ENCODE measurements around the gene SRA1. TPM values are rescaled to one million over a fixed set of nuclear protein-coding genes. Genes with fewer than 3 reads are reported as not detected.

The SRA1 gene
- total and polyA plus RNA-seq, 12 donors = 22.7 to 42.2 (median 32.5) TPM

- intact Hi-C loops (cut with DNase I) = loop anchor here in 1 of 10 donors (5.0 kb wide), 1 partner anchor 56 kb away; no protein-coding TSS in a partner anchor
- 40 to 42% methylated on average over 5 of the region's 5 CpGs for WGBS, 2 donors
- peak in 7 of 8 donors; percentile 16 to 65 (median 50) for ATAC-seq
- Histone ChIP-seq H3K27ac (peak overlapping the region in 9 of 10 donors; percentile 43 to 91 (median 77)), H3K36me3 (peaks cover 0 to 35% (median 19%) of the 10 kb centered on the region in 9 donors), H3K4me1 (peaks cover 0 to 74% (median 50%) of the 10 kb centered on the region in 9 donors), H3K4me3 (no peak overlapping the region), H3K9me3 (no peaks in the 10 kb centered on the region), H3K27me3 (no peaks in the 10 kb centered on the region)
- no peak for TF ChIP-seq CTCF (IDR thresholded peaks at IDR 0.05)
- peak; percentile 54 to 62 for DNase-seq
Observed at GRCh38 chr5:140571105-140571504, 13.8 kb upstream of the SRA1 start.

GRCh38 chr5:140570488-140570887 lies 13.2 kb upstream of the SRA1 start:
- no peak for ATAC-seq
- H3K4me1 ChIP-seq = peaks cover 5 to 80% (median 56%) of the 10 kb centered on the region in 9 donors

GRCh38 chr5:140570058-140570457 lies 12.8 kb upstream of the SRA1 start:
- no peaks in the 10 kb centered on the region for H3K9me3 ChIP-seq
- 87 to 90% methylated on average over 4 of the region's 4 CpGs for WGBS, 2 donors
- TF ChIP-seq CTCF (IDR thresholded peaks at IDR 0.05) = no peak
- DNase-seq (no peak), ATAC-seq (peak in 1 of 8 donors; percentile 15)
- peaks cover 7 to 85% (median 60%) of the 10 kb centered on the region in 9 donors for H3K4me1 ChIP-seq
- peaks cover 0 to 39% (median 19%) of the 10 kb centered on the region in 9 donors for H3K36me3 ChIP-seq
- intact Hi-C loops (cut with DNase I) = loop anchor here in 1 of 10 donors (5.0 kb wide), 1 partner anchor 57 kb away; no protein-coding TSS in a partner anchor
- H3K4me3 ChIP-seq = no peak overlapping the region
- peak overlapping the region in 9 of 10 donors; percentile 56 to 91 (median 78) for H3K27ac ChIP-seq
- H3K27me3 ChIP-seq = no peaks in the 10 kb centered on the region

More at GRCh38 chr5:140570488-140570887, 13.2 kb upstream of the SRA1 start:
- Histone ChIP-seq H3K36me3 (peaks cover 0 to 39% (median 19%) of the 10 kb centered on the region in 9 donors), H3K27ac (peak overlapping the region in 9 of 10 donors; percentile 43 to 91 (median 78)), H3K9me3 (no peaks in the 10 kb centered on the region), H3K4me3 (no peak overlapping the region), H3K27me3 (no peaks in the 10 kb centered on the region)
- intact Hi-C loops (cut with DNase I) = loop anchor here in 1 of 10 donors (5.0 kb wide), 1 partner anchor 57 kb away; no protein-coding TSS in a partner anchor
- TF ChIP-seq CTCF (IDR thresholded peaks at IDR 0.05) = no peak
- WGBS, 2 donors = 92 to 96% methylated on average over 1 of the region's 1 CpG
- no peak for DNase-seq

GRCh38 chr5:140569197-140569596 lies 11.9 kb upstream of the SRA1 start:
- DNase-seq (no peak), ATAC-seq (no peak)
- peaks cover 7 to 79% (median 60%) of the 10 kb centered on the region in 9 donors for H3K4me1 ChIP-seq
- H3K27me3 ChIP-seq = no peaks in the 10 kb centered on the region
- H3K27ac ChIP-seq = peak overlapping the region; percentile 30 to 91 (median 78)
- peak overlapping the region in 2 of 10 donors; percentile 1 to 3 for H3K4me3 ChIP-seq
- intact Hi-C loops (cut with DNase I) = loop anchor here in 6 of 10 donors (5.0 to 10.0 kb wide), 3 partner anchors 63 to 68 kb away; partner anchors contain the start of genes TMCO6 (in 5 of the 6) and CD14 (in 3 of the 6)
- no peak for TF ChIP-seq CTCF (IDR thresholded peaks at IDR 0.05)
- H3K9me3 ChIP-seq = no peaks in the 10 kb centered on the region
- WGBS, 2 donors = 27 to 59% methylated on average over 4 of the region's 4 CpGs
- H3K36me3 ChIP-seq = peaks cover 0 to 39% (median 19%) of the 10 kb centered on the region in 9 donors
